Smooth muscle cell of the brain vasculature (primary cell): ENCODE results near the gene PHKB.
"Not testable (repeated sequence)": the region's sequence is repeated elsewhere in the genome, so short reads cannot be mapped to it uniquely, and the experiment has no call there.

ENCODE experiments used
- DNase-seq: peaks from one replicate; pipeline ENCODE4 v3.0.0-alpha.2; 2012; ENCODE audit warnings: low read depth, low spot score

PHKB gene

DNA sequence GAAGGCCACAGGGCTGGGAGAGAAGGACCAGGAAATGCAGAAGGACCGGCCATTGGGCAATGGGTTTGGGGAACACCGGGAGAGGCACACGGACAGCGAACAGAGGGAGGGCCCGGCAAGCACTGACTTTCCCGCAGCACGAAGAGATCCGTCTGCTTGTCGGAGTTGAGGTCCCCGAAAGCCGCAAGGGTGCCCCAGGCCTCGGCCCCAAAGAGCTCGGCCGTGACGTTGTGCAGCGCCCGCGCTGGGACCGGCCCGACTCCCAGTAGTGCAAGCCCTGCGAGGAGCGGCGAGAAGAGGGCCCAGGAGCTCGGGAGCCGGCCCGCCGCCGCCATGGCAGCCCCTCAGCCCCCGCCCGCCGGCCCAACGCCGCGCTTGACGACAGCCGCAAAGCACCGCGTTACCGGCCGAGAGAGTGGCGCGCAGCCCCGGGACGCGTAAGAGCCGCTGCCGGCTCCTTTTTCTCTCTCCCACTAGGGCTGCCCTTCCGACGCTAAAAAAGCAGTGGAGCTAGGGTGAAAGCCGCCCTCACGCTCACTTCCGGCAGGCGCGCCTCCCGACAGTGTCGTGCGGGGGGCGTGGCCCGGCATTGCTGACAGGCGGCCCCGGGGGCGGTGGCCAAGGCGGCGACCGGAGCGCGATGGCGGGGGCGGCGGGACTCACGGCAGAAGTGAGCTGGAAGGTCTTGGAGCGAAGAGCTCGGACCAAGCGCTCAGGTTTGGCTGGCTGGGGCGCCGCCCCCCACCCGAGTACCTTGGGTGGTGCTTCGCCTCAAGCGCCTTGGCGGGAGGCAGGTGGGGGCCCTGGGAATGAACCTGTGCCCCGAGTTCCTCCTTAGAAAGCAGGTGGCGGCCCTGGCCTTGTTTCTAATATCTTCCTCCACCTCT is at the start of gene PHKB, which contains the start of gene ITFG1:
Gene PHKB, plus strand, starts transcription at position 621 of the 887 bp plus-strand sequence. Its CDS starts 20 bp downstream, at position 641.
Gene ITFG1, minus strand, starts transcription at position 353 of the 887 bp plus-strand sequence. Its CDS starts 18 bp downstream, at position 335.
- peak; percentile 65 for DNase-seq

DNA sequence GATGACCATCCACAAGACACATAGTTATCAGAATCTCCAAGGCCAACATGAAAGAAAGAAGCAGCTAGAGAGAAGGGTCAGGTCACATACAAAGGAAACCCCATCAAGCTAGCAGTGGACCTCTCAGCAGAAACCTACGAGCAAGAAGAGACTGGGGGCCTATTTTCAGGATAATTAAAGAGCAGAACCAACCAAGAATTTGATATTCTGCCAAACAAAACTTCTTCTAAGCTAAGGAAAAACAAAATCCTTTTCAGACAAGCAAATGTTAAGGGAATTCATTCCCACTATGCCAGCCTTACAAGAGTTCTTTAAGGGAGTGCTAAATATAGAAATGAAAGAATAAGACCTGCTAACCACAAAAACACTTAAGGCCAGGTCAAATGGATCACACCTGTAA is 48.1 kb upstream of the PHKB start:
- DNase-seq: peak; percentile 49

DNA sequence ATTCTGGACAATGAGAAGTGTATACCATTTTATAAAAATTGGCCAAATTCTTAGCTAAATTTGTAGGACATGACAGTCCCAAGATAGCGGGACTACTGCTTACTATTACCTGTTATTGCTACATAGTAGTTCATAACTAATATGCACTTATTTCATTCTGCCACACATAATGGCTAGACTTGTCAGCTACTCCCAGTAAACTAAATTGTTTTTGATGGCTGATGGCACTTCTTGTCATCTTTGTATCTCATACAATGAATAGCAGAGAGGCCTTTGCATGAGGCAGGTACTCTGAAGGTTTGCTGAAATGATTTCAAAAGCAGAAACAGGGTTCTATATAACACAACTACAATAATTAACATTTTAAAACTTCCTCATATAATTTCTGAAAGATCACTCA is 44.3 kb upstream of the PHKB start:
- DNase-seq: no peak

DNA sequence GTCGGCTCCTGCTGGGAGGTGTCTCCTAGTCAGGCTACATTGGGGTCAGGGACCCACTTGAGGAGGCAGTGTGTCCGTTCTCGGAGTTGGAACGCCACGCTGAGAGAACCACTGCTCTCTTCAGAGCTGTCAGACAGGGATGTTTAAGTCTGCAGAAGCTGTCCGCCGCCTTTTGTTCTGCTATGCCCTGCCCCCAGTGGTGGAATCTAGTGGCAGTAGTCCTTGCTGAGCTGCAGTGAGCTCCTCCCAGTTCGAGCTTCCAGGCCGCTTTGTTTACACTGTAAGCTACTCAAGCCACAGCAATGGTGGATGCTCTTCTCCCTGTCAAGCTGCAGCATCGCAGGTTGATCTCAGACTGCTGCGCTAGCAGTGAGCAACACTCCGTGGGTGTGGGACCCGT is 36.3 kb upstream of the PHKB start:
- no peak for DNase-seq

DNA sequence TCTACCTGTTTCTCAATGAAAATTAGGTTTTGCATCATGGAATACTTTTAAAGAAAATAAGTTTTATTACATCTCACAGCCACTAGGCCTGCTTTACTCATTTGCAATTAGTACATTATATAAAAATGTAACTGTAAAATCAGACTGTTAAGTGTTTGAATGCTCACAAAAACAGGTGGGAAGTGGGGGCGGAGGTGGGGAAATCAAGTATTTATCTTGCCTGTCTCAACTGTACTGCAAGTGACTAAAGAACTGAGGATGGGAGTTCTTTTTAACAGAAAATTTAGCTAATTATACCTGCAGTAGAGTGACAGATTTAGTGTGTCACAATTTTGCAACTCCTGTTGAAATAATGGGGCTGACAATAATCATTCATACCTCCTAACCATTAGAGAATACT is 34.3 kb upstream of the PHKB start:
- DNase-seq: no peak

DNA sequence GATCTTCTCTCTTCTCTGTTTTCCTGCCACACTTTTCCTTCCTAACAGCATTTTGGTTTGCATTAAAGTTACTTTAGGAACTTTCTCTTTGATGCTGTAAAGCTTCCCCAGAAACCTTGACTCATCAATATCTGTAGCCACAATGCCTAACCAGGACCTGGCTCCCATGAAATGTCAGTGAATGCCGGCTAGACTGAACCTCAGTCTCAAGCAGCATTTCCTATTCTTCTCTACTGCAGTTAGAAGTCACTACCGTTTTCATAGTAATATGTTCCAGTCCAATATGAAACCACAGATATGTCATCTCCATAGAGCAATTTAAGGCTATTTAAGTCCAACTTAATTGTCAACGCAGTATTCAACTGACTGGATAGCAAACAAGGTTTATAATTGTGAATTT is 29.2 kb upstream of the PHKB start:
- no peak for DNase-seq

DNA sequence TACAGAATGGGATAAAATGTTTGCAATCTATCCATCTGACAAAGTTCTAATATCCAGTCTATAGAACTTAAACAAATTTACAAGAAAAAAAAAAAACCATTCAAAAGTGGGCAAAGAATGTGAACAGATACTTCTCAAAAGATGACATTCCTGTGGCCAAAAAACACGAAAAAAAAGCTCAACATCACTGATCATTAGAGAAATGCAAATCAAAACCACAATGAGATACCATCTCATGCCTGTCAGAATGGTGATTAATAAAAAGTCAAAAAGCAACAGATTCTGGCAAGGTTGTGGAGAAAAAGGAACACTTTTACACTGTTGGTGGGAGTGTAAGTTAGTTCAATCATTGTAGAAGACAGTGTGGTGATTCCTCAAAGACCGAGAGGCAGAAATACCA is 26.9 kb upstream of the PHKB start:
- DNase-seq: not testable (repeated sequence)

DNA sequence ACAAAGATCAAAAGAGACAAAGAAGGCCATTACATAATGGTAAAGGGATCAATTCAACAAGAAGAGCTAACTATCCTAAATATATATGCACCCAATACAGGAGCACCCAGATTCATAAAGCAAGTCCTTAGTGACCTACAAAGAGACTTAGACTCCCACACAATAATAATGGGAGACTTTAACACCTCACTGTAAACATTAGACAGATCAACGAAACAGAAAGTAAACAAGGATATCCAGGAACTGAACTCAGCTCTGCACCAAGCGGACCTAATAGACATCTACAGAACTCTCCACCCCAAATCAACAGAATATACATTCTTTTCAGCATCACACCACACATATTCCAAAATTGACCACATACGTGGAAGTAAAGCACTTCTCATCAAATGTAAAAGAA is 21.1 kb upstream of the PHKB start:
- not testable (repeated sequence) for DNase-seq

DNA sequence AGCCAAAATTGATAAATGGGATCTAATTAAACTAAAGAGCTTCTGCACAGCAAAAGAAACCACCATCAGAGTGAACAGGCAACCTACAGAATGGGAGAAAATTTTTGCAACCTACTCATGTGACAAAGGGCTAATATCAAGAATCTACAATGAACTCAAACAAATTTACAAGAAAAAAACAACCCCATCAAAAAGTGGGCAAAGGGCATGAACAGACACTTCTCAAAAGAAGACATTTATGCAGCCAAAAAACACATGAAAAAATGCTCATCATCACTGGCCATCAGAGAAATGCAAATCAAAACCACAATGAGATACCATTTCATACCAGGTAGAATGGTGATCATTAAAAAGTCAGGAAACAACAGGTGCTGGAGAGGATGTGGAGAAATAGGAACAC is 18.2 kb upstream of the PHKB start:
- DNase-seq: not testable (repeated sequence)

DNA sequence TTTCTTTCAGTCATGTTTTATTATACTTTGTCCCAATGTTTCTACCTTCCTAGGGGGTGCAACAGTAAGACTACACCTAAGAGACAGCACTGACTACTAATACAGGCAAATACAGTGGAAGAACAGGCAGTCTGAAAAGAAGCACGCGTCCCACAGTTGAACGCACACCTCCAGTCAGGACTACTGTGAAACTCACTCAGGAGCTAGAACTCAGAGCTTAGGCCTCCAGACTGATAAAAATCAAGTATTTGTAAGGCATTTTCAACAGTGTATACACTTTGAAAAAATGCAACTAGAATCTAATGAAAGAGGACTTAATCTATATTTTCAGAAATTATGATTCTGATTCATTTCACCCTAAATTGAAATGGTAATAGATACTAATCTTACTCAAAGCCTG is 14.7 kb upstream of the PHKB start:
- DNase-seq: no peak

DNA sequence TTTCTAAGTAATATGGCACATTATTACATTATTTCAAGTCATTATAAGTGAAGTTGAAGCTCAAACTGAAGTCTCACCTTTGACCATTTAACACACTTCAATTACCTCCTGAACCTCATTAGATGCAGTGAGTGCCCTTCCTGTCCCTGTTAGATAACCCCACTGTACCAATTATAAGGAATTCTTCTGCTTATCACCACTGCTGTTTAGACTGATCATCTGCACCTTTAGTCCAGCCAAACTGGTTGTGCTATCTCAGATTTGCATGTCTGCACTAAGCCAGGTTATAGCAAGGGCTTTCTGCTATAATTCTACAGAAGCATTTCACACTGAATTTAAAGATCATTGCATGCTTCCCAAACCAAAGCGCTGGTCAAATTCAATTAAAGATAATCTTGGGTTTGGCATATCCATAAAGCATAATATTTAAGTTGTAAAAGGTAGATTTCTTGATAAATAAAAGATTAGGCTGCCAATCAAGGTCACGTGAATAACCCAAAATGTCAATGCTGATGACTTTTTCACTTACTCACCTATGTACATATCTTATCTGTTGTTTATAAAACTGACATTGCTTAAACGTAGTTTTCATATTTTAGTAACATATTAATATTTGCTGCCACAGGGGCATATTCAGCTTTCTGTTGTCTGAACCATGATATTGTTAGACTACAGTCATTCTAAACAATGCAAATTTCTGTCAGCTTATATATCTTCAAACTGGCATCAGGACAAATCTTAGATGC is 12.1 kb upstream of the PHKB start:
- DNase-seq: no peak

DNA sequence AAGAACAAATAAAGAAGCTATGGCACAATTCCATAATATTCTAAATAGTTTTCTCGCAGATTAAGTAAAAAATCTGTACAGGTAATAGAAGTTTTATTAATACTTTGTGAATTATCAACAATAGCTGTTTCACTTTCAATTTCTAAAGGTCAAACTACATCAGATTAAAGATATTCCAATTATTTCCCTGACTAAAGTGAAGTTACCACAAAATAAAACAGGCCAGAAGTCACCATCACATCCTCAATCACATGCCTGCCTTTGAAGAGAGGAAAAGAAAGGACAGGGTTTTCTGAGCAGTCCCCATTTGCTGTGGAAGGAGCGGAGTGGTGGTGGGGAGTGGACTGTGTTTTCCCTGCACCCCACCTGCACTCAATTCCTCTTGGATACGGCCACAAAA is 11.3 kb upstream of the PHKB start:
- no peak for DNase-seq

DNA sequence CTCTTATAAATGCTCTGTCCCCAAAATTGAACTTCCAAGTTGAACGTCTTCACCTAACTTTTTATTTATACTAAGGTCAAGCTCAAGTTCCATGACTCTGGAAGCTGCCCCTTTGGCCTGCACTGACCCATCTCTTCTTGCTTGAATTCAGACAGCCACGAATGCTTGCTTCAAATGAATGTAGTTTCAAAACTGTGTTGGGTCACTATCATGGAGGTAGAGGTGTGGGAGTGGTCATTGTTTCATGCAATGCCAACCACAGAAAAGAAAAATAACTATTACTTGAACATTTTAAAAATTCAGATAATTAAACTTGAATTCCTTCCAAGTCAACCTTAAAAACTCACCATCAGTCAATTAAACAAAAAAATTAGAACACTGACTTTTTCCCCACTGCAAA is 2.8 kb upstream of the PHKB start:
- DNase-seq: no peak

DNA sequence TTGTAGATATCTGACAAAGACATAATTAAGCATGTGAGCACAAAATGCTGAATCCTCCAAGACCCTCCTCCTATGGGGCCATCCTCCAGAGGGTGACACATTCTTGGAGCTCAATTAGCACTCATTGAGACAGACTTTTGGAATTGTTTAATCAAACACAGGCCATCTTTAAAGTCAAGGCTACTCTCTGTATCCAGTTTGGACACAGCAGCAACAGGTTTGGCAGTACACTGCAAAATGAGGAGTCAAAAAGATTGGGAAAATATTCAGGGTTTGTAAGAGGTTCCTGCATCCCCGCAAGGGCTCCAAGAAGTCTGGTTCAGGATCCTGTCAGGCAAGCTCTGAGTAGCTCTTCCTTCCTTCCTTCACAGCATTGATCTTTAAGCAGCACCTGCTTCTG is 1.5 kb upstream of the PHKB start:
- DNase-seq: no peak

DNA sequence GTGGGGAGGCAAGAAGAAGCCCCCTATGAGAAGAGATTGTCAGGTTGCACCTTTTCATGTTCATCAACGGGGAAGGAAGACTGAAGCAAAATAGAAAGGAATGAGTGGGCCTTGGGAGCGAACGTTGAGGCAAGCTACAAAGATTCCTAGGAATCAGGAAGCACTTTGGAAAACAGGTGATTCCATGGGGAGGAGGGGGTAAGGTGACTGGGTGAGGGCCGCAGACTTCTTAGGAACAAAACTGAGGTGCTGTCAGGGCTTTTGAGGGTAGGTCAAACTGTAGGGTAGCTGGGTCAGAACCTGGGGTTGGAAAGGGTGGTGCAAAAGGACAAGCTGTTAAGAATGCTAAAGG is 796 bp upstream of the PHKB start:
- no peak for DNase-seq

DNA sequence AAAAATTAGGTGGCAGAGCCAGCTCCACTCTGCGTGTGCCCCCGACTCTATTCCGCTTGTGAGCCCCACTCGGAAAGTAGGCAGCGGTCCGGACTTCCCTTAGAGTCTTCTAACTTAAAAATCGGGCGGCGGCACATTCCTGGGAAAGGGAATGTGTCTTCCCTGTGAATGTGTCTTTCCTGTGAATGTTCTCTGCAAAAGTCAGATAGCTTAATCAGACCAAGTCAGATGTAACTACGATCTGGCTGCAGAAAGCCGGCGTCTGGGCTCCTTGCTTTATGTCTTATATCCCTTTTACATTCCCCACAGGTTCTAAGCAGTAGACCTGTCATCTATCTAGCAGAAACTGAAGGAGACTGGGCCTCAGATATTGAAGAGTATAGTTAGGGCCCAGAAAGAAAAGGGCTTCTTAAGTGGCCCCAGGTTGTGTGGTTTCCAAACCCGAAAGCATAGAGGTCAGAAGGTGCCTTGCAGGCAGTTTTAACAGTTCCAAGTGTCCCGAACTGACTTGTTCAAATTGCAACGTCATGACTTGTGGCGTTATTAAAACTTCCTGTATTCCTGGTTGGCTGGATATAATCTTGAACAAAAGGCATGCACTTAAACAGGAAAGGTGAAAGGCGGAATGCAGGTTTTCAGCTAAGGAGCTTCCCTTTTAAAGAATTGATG is 601 bp downstream of the PHKB start:
- peak; percentile 15 for DNase-seq

DNA sequence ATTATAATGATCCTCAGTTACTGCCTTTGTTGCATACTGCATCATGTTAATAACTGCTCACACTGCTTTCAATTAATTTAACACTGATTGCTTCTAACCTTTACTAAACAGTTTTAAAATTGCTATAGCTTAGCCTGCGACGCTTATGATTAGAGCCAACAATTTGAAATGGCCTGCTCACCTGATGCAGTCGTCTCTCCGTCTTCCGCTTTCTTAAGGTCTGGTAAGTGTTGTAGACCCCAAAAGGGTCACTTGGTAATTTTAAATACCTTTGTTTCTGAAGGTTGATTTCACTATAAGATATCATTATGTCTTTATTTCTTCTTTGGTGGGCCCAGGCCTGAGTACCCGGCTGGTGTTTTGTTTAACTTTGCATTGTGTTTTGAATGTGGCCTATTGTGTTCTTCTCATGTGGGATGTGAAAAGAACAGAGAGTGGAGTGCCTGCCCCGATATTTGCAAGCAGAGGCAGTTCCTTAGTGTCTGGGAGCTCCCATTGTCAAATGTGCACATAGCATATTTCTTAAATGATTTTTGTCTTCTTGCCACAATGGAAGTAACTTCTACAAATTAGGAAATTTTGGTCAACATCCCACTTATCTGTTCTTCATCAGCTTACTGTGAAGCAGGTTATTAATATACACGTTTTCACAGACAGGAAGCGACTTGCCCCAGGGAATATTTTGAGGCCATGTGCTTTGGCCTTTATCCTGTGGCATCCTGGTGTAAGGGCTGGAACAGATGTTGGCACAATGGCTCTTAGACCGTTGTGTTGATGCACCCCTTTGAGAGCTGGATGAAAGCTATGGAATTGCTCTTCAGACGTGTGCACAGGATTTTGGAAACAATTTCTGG is 2.9 kb downstream of the PHKB start:
- no peak for DNase-seq

DNA sequence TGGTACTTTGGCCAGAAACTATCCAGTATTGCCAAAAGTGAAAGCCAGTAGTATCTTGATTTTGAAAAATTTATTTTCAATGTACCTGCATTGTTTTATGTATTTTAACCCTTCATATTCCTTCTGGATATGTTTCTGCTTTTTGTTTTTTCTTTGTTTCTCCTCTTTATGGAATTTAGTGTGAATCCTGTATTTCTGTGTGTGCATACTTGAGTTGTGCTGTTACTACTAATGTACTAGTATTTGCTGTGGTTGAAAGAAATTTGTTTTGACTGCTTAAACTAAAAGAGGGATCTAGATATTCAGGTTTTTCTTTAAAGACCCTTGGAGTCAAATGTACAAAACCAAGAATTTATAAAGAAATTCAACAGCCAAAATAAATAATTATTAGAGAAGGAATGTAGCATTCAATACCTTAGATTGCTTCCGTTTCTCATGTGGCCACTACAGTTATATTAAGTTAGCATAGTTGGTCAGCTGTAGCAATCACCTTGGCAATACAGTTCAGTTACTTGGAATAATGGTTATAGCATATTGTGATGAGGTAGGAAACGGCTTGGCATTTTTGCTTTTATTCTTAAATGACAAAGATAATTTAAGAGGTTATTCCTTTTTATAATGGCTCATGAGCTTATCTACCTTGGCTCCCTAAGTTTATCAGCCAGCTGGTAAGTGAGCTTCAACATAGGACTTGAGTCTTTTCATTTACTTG is 4.9 kb downstream of the PHKB start:
- no peak for DNase-seq

DNA sequence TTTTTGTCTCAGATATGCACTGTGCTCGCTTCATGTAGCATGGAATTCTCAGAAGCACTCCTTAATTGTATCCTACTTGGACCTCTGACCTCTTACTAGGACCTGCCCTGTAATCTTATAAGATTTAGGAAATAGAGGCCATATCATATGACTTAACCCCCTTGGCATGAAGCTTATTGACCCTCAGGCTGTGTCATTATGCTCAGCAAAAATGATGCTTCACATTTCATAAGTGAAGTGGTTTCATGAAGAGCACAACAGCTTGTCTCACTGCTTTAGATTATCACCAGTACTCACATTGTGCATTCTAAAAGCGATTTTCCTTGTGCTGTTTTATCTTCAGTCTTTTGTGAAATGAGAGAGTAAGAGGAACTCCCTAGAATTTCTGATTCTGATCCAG is 6.4 kb downstream of the PHKB start:
- DNase-seq: no peak

DNA sequence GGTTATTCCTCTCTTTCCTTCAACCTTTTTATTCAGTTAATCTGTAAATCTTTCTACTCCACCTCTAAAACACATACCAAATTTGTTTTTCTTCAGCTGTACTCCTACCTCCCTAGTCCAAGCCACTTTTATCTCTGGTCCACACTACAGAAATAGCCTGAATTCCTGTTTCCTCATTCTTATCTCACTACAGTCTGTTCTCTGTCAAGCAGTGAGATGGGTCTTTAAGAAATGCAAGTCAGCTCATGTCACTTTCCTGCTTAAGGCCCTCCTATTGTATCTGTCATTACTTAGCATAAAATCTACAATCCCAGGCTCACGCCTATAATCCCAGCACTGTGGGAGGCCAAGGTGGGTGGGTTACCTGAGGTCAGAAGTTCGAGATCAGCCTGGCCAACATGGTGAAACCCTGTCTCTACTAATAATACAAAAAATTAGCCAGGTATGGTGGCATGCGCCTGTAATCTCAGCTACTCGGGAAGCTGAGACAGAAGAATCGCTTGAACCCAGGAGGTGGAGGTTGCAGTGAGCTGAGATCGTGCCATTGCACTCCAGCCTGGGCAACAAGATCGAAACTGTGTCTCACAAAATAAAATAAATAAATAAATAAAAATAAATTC is 7.0 kb downstream of the PHKB start:
- not testable (repeated sequence) for DNase-seq
